Superior temporal gyrus (tissue), 1 donor: ENCODE results near the gene SMAD4.
"Not testable (repeated sequence)": the region's sequence is repeated elsewhere in the genome, so short reads cannot be mapped to it uniquely, and the experiment has no call there.

Source experiments
- DNase-seq: peaks from one replicate; pipeline ENCODE4 v3.0.0-alpha.2; 2016; ENCODE audit errors: extremely low spot score

The SMAD4 gene

GRCh38 chr18:51110073-51110797 is 80.2 kb downstream of the SMAD4 start:
- DNase-seq: peak; percentile 58

- not testable (repeated sequence) for DNase-seq
Observed at GRCh38 chr18:51111633-51112355, 81.8 kb downstream of the SMAD4 start.

DNA sequence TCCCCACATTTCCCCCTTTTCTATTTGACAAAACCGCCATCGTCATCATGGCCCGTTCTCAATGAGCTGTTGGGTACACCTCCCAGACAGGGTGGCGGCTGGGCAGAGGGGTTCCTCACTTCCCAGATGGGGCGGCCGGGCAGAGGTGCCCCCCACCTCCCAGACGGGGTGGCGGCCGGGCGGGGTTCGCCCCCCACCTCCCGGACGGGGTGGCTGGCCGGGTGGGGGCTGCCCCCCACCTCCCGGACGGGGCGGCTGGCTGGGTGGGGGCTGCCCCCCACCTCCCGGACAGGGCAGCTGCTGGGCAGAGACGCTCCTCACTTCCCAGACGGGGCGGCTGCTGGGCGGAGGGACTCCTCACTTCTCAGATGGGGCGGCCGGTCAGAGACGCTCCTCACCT is 87.0 kb downstream of the SMAD4 start:
- DNase-seq: not testable (repeated sequence)

GRCh38 chr18:51119561-51119960 is 89.5 kb downstream of the SMAD4 start:
- not testable (repeated sequence) for DNase-seq

DNA sequence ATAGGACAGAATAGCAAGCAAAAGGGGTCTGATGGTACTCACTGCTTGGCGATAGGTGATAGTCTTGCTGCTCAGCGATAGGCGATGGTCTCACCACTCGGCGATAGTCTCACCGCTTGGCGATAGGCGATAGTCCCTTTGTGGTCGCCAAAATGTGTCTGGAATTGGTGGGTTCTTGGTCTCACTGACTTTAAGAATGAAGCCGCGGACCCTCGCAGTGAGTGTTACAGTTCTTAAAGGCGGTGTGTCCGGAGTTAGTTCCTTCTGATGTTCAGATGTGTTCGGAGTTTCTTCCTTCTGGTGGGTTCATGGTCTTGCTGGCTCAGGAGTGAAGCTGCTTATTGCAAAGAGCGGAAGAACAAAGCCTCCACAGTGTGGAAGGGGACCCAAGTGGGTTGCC is 90.0 kb downstream of the SMAD4 start:
- not testable (repeated sequence) for DNase-seq

GRCh38 chr18:51120809-51121596 is 91.0 kb downstream of the SMAD4 start:
- no peak for DNase-seq

GRCh38 chr18:51121597-51121857 is 91.5 kb downstream of the SMAD4 start:
- DNase-seq: no peak

DNA sequence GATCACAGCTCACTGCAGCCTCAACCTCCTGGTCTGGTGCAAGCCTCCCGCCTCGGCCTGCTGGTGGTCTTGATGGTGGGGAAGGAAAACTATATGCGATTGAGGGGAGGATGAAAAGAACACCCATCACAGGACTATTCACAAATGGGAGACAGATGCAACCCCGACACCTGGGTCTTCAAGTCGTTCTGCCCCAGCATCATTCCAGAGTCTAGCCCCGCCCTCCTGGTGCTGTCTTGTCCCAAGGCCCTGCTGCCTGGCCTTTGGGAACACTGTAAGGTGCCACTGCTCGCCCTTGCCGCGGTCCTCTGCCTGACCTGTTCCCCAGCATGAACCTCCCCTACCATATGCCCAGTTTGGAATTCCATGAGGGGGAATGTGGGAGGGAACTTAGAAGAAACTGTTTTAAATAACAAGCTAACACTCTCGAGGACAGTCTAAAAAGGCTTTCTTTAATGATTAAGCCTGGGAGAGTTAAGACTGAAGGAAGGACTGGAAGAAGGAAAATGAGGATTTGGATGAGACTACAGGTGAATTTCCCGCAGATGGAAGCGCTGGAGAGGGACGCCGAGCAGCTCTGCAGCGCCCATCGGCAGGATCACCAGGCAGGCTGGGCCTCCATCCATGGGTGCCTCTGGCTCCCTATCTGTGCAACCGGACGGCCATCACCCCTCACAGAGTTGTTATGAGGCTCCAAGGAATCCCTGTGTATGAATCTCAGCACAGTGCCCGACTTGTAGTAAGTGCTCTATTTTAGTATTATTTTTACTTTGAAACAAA is 92.4 kb downstream of the SMAD4 start:
- no peak for DNase-seq

DNA sequence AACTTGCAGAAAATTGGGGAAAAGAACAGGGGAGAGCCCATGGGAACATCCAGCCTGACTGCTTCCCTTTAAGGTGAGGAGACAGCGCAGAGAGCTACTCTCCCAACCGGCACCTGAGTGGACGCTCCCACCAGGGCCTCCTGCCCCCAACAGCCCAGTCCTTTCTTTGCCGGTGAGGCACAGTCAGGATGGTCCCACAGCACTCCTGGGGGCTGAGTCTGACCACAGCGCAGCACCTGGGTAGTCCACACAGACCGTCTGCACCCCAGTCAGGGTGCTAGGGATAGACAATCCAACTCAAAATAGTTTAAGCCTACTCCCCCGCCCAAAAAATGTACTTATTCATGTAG is 93.0 kb downstream of the SMAD4 start:
- no peak for DNase-seq

DNA sequence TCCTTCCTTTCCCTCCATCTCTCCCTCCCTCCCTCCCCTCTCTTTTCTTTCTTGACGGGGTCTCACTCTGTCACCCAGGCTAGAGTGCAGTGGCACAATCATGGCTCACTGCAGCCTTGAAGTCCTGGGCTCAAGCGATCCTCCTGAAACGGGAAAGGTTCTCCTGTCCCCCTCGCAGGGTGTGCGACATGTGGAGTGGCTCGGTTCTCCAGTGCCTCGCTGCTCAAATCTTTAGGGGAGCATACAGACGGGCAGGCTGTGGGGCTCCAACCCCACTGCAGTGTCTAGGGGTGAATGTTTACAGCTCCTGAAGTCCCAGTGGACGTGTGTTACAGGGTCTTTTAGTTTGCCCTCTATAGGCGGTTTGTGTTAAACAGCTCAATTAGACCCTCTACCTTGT is 93.5 kb downstream of the SMAD4 start:
- DNase-seq: no peak

GRCh38 chr18:51123936-51124486 is 94.0 kb downstream of the SMAD4 start:
- no peak for DNase-seq

DNA sequence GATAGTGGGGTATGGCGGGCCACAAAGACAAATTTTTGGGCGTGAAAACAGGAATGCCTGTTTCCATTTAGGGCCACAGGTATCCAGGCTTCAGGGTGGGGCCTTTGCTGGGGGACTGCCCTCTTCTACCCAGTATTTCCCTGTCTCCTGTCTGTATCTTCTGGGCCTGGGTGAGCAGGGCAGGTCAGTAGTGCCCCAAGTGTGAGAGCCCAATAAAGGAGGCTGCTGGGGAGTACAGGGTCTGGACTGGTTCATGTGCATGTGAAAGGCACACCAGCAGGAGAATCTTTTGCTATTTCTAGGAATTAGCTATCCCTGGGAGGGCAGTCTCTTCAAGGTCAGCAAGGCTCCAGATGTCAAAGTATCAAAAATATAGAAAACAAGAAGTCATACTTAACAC is 96.0 kb downstream of the SMAD4 start:
- DNase-seq: no peak

GRCh38 chr18:51127664-51128063 is 97.7 kb downstream of the SMAD4 start:
- no peak for DNase-seq

- DNase-seq: no peak
Observed at GRCh38 chr18:51128533-51128932, 98.5 kb downstream of the SMAD4 start.

DNA sequence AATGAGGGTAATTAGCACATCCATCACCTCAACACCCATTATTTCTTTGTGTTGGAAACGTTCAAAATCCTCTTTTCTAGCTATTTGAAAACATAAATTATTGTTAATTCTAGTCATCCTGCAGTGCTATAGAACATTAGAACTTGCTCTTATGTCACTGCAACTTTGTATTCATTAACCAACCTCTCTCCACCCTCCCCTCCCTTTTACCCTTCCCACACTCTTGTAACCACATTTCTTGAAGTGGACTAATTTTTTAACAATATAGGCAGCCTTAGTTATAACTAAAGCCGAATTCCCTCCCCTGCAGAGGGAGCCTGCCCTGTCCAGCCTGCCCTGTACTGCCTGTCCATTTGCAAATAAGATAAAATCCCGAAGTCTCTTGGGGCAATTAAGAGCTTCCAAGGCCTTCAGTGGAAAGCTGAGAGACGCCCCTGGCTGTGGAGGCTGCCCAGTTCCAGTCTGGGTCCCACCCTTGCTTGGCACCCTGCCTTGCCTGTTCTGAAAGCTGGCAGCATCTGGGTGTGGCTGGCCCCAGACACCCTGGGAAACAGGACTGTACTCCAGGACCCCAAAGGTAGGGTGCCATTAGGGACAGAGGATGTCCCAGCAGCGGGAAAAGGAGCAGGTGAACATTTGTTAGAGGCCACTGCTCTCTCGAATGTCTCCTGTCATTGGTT is 102.4 kb downstream of the SMAD4 start:
- DNase-seq: no peak

DNA sequence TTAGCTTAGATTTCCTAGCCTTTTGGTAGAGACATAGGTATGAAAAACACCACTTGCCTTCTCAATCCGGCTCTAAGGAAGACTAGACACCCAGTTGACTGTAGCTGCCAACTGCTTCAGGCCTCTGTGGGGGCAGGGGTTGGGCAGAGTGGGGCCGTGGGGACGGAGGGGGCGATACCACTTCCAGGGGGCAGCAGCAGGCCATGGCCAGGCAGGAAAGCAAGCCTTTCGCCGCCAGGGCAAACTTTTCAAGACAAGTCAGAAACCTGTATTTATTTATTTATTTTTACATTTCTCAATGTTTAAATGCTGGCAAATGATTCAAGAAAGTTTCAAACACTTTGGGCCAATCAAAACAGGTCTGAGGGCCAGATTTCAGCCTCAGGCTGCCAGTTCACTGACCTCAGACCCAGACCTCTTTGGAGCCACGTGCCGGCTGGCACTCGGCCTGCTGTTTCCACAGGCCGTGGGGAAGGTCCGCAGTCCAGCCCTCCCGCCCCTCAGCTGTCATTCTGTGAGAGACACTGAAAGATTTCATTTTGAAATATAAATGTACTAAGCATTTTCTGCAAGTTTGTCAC is 103.7 kb downstream of the SMAD4 start:
- no peak for DNase-seq
